ENCODE measurements around the gene PRUNE2.

DNA sequence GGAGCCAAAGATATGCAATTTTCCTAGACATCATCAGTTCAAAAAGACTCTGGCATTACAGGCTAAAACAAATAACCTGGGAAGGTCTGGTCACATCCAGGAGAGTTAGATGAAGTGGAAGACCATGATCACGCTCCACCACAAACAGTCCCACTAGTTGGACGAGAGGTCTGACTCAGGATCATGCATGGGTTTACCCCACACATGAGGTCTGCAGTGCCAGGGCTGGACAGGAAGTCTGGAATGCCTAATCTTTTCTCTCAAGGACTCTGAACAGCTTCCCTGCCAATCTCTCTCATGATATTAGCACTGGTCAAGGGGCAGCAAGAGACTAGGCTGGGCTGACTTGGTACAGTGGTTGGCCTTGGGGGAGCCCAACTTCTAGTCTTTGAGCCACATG is 7.1 kb downstream of the PRUNE2 start:
- no peak for TF ChIP-seq EZH2phosphoT487 (IDR thresholded peaks at IDR 0.05; ENCODE audit: borderline replicate concordance, low read depth, low read length)
- TF ChIP-seq, protein P1, sequence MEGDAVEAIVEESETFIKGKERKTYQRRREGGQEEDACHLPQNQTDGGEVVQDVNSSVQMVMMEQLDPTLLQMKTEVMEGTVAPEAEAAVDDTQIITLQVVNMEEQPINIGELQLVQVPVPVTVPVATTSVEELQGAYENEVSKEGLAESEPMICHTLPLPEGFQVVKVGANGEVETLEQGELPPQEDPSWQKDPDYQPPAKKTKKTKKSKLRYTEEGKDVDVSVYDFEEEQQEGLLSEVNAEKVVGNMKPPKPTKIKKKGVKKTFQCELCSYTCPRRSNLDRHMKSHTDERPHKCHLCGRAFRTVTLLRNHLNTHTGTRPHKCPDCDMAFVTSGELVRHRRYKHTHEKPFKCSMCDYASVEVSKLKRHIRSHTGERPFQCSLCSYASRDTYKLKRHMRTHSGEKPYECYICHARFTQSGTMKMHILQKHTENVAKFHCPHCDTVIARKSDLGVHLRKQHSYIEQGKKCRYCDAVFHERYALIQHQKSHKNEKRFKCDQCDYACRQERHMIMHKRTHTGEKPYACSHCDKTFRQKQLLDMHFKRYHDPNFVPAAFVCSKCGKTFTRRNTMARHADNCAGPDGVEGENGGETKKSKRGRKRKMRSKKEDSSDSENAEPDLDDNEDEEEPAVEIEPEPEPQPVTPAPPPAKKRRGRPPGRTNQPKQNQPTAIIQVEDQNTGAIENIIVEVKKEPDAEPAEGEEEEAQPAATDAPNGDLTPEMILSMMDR (conservative IDR thresholded peaks at IDR 0.05; ENCODE audit: low read length) = no peak

All from OCI-LY7 (cell line).